ENCODE measurements around the gene CAP1. TPM values are rescaled to one million over a fixed set of nuclear protein-coding genes. Genes with fewer than 3 reads are reported as not detected.
A peak's percentile ranks its signal among the peaks of the same experiment; 100 is the strongest.

The CAP1 gene
- total and polyA plus RNA-seq, 9 of the 15 experiments (the other 6 are each of a cell fraction or from before 2014, with no cell fraction given): 230 to 658 (median 281) TPM

- TF ChIP-seq TBL1XR1 (IDR thresholded peaks at IDR 0.05; ENCODE audit: low read length in 2 of 2) (no peak), NFE2L1 (tag; IDR thresholded peaks at IDR 0.05; ENCODE audit: borderline replicate concordance, low read depth) (no peak), NR0B1 (IDR thresholded peaks at IDR 0.05; ENCODE audit: partially characterized antibody) (no peak), ZNF124 (CRISPR knock-in tag; IDR thresholded peaks at IDR 0.05) (no peak), PHF21A (IDR thresholded peaks at IDR 0.05; ENCODE audit: borderline replicate concordance, low read depth) (no peak)
These were observed 29.3 kb upstream of the CAP1 start (continued) for GRCh38 chr1:40011198-40011597.

GRCh38 chr1:40014253-40014706 lies 26.2 kb upstream of the CAP1 start:
- 62% methylated on average over 3 of the region's 3 CpGs for WGBS (ENCODE audit: insufficient coverage, low coverage, missing lambda C conversion rate)
- Histone ChIP-seq H2AFZ (ENCODE audit: low read depth, low read length) (no peak overlapping the region), H3K79me2 (ENCODE audit: control insufficient read depth, insufficient read depth, low read length) (no peaks in the 10 kb centered on the region), H3K9me3 (replicated peaks; ENCODE audit: control insufficient read depth, insufficient read depth, low read depth, low read length) (no peaks in the 10 kb centered on the region), H3K4me1 (replicated peaks in 1 of 2; ENCODE audit: control insufficient read depth in 2 of 2, insufficient read depth in 2 of 2, low read length in 2 of 2) (peaks cover 0 to 6% of the 10 kb centered on the region in 2 experiments; a peak in 1 of 5 replicates), H3K9me1 (ENCODE audit: control insufficient read depth, insufficient read depth, low read length) (no peaks in the 10 kb centered on the region), H3K27me3 (ENCODE audit: control insufficient read depth in 2 of 2, insufficient read depth in 2 of 2, low read length in 2 of 2) (no peaks in the 10 kb centered on the region; a peak in 1 of 5 replicates), H4K20me1 (replicated peaks; ENCODE audit: control insufficient read depth, insufficient read depth, low read length) (no peaks in the 10 kb centered on the region), H3K4me3 (no peak overlapping the region), H3K36me3 (ENCODE audit: control insufficient read depth, insufficient read depth, low read length) (no peaks in the 10 kb centered on the region), H3K27ac (ENCODE audit: extremely low read depth, low read depth, low read length) (no peak overlapping the region), H3K9ac (ENCODE audit: insufficient read depth in 1 of 2, low read depth in 2 of 2, low read length in 2 of 2) (no peak overlapping the region), H3K4me2 (ENCODE audit: insufficient read depth, low read length) (no peak overlapping the region)
- DNase-seq (ENCODE audit: extremely low read depth in 1 of 4, low spot score in 3 of 4) (no peak), ATAC-seq (no peak), FAIRE-seq (no peak)
- no TSS peak for BruUV-seq (replicated peaks)
- intact Hi-C loops (cut with micrococcal nuclease): no loop called here
- in situ Hi-C loops (cut with MboI): no loop called here
- ChIA-PET CTCF (ENCODE audit: low intra/inter-chr PET ratio) (no interaction called here), POLR2A (interaction anchor here (0.8 to 1.5 kb wide), 6 partner anchors 9 to 43 kb away, joined by 3 to 6 read pairs (median 3); no protein-coding TSS in a partner anchor)
- TF ChIP-seq ADNP (tag; IDR thresholded peaks at IDR 0.05): 0 out of 2 replicates have a peak, but pooled peaks have one; percentile 29
- TF ChIP-seq GABPA (tag; conservative IDR thresholded peaks at IDR 0.05; ENCODE audit: low read depth): peak; percentile 23; the same call in 1 of the 2 replicates
- no peak for TF ChIP-seq JUND (IDR thresholded peaks at IDR 0.05; ENCODE audit: borderline replicate concordance, low read depth, low read length)
- TF ChIP-seq JUND (tag; IDR thresholded peaks at IDR 0.05; ENCODE audit: borderline replicate concordance, low read depth, low read length): no peak
- TF ChIP-seq DPF2 (IDR thresholded peaks at IDR 0.05): 0 out of 2 replicates have a peak, but pooled peaks have one; percentile 16
- TF ChIP-seq PBX2 (CRISPR knock-in tag; IDR thresholded peaks at IDR 0.05; ENCODE audit: low read depth): no peak
- 0 out of 2 replicates have a peak, but pooled peaks have one; percentile 18 for TF ChIP-seq PBX2 (tag; conservative IDR thresholded peaks at IDR 0.05; ENCODE audit: low read depth)
- TF ChIP-seq USF2 (CRISPR knock-in tag; IDR thresholded peaks at IDR 0.05): peak; percentile 39; the same call in 1 of the 2 replicates
- peak; percentile 51 for TF ChIP-seq BHLHE40 (IDR thresholded peaks at IDR 0.05; ENCODE audit: low read length)
- peak; percentile 34; the same call in 1 of the 2 replicates for TF ChIP-seq FOSL1 (tag; conservative IDR thresholded peaks at IDR 0.05)
- peak; percentile 80 for TF ChIP-seq RAD51 (IDR thresholded peaks at IDR 0.05; ENCODE audit: borderline replicate concordance, low read depth)
- no peak for TF ChIP-seq ZBTB7A (IDR thresholded peaks at IDR 0.05; ENCODE audit: borderline replicate concordance, control insufficient read depth, low read depth, low read length)
- TF ChIP-seq SMARCA4 (IDR thresholded peaks at IDR 0.05): peak; percentile 47; the same call in 1 of the 2 replicates
